ENCODE data around the gene TBXA2R. TPM values are rescaled to one million over a fixed set of nuclear protein-coding genes. Genes with fewer than 3 reads are reported as not detected.

The TBXA2R gene
- total and polyA plus RNA-seq, 2 donors (not counting 3 experiments of a cell fraction or from before 2014, with no cell fraction given): 2.4 to 2.9 TPM

GRCh38 chr19:3620145-3620816, 13.6 kb upstream of the TBXA2R start:
- Histone ChIP-seq H3K79me2 (ENCODE audit: control insufficient read depth, insufficient read depth, low read length) (peaks cover 6% of the 10 kb centered on the region), H3K9me1 (replicated peaks; ENCODE audit: control insufficient read depth, extremely low read depth, insufficient read depth, low read length) (no peaks in the 10 kb centered on the region), H4K20me1 (replicated peaks; ENCODE audit: control insufficient read depth, extremely low read depth, insufficient read depth, low read length) (no peaks in the 10 kb centered on the region), H3K9ac (replicated peaks; ENCODE audit: extremely low read depth, insufficient read depth, low read length) (no peak overlapping the region), H3K9me3 (replicated peaks; ENCODE audit: control insufficient read depth, insufficient read depth, low read length) (no peaks in the 10 kb centered on the region), H3K27me3 (ENCODE audit: control insufficient read depth in 2 of 2, insufficient read depth in 2 of 2, low read length in 2 of 2) (no peaks in the 10 kb centered on the region), H3K4me3 (replicated peaks in 1 of 3; ENCODE audit: insufficient read depth in 1 of 3, low read depth in 1 of 3, low read length in 3 of 3) (no peak overlapping the region), H3K4me2 (ENCODE audit: insufficient read depth, low read length) (no peak overlapping the region), H3K27ac (ENCODE audit: insufficient read depth, low read depth, low read length) (no peak overlapping the region), H2AFZ (ENCODE audit: low read depth, low read length) (no peak overlapping the region), H3K36me3 (ENCODE audit: control insufficient read depth in 2 of 2, extremely low read depth in 1 of 2, insufficient read depth in 2 of 2, low read length in 2 of 2) (peaks cover 0 to 25% of the 10 kb centered on the region in 2 experiments), H3K4me1 (ENCODE audit: control insufficient read depth, extremely low read depth, insufficient read depth, low read length) (peaks cover 4% of the 10 kb centered on the region)
- no peak for DNase-seq (ENCODE audit: low read depth, low spot score)
- no peak for TF ChIP-seq POLR2A (IDR thresholded peaks at IDR 0.05; ENCODE audit: low read depth, low read length)
- no peak for TF ChIP-seq MYC (IDR thresholded peaks at IDR 0.05; ENCODE audit: low read depth, low read length)
- no peak for TF ChIP-seq CTCF (IDR thresholded peaks at IDR 0.05; ENCODE audit: extremely low read depth in 1 of 2, insufficient read depth in 1 of 2, low read depth in 1 of 2, low read length in 2 of 2)
- TF ChIP-seq MAX (IDR thresholded peaks at IDR 0.05; ENCODE audit: insufficient read depth, insufficient read length): no peak
- TF ChIP-seq GATA2 (IDR thresholded peaks at IDR 0.05; ENCODE audit: insufficient read depth, insufficient read length, low read depth, low read length): no peak
- no peak for TF ChIP-seq JUN (IDR thresholded peaks at IDR 0.05; ENCODE audit: borderline replicate concordance, insufficient read depth, insufficient read length, low read depth)
- no peak for TF ChIP-seq EZH2 (IDR thresholded peaks at IDR 0.05; ENCODE audit: borderline replicate concordance, low read depth, low read length, severe bottlenecking)
- no peak for TF ChIP-seq FOS (IDR thresholded peaks at IDR 0.05; ENCODE audit: borderline replicate concordance, insufficient read depth, low read length)
- TF ChIP-seq POLR2AphosphoS5 (IDR thresholded peaks at IDR 0.05; ENCODE audit: insufficient read depth, low read depth, low read length): no peak
- no peak for FAIRE-seq
- no TSS peak for BruUV-seq (replicated peaks)
- dilution Hi-C loops (cut with MboI; ENCODE audit: extremely low pct_ligation_motif_present, low sequenced_read_pairs): no loop called here
- intact Hi-C loops (cut with micrococcal nuclease): loop anchor here (10.0 kb wide), 1 partner anchor 85 kb away; the partner anchor contains the start of genes PIP5K1C and TJP3
- POLR2A ChIA-PET: no interaction called here
- CTCF ChIA-PET: interaction anchor here (0.6 to 1.1 kb wide), 5 partner anchors 12 to 75 kb away, joined by 3 to 6 read pairs (median 4); partner anchors contain the start of gene GIPC3

Data from endothelial cell of umbilical vein (primary cell).